GM23338 (cell line): ENCODE data around the gene DNM1L. TPM values are rescaled to one million over a fixed set of nuclear protein-coding genes. Genes with fewer than 3 reads are reported as not detected.

Experiments
- ATAC-seq: fragments of 200-7000 bp; cut with Tn5 transposase; 3 replicates; pipeline ENCODE4 v1.9.1; 2020
- DNase-seq: peaks from one replicate; pipeline ENCODE4 v3.0.0-alpha.2; 2015; ENCODE audit warnings: low spot score
- H2AFZ ChIP-seq: fragments of 200-600 bp; sonication (generic); 2 replicates; pipeline ENCODE4 v1.8.0; 2016; ENCODE audit warnings: antibody characterized with exemption, mild to moderate bottlenecking, moderate library complexity
- H3F3A ChIP-seq: fragments of 200-600 bp; sonication (generic); replicated peaks from 2 replicates; pipeline ENCODE4 v1.8.0; 2017; ENCODE audit warnings: antibody characterized with exemption, mixed run types, low read depth
- H3K27ac ChIP-seq: fragments of 200-600 bp; sonication (generic); 2 replicates; pipeline ENCODE4 v1.6.1; 2016; ENCODE audit warnings: low read depth
- H3K27me3 ChIP-seq: fragments of 200-600 bp; sonication (generic); 2 replicates; pipeline ENCODE4 v1.8.0; 2016; ENCODE audit warnings: mild to moderate bottlenecking, mixed run types, moderate library complexity; ENCODE audit not compliant: insufficient read depth
- H3K36me3 ChIP-seq: fragments of 200-600 bp; sonication (generic); 2 replicates; pipeline ENCODE4 v1.8.0; 2016; ENCODE audit warnings: mild to moderate bottlenecking; ENCODE audit not compliant: insufficient read depth
- H3K4me1 ChIP-seq: fragments of 200-600 bp; sonication (generic); 2 replicates; pipeline ENCODE4 v1.8.0; 2016; ENCODE audit warnings: mild to moderate bottlenecking, moderate library complexity; ENCODE audit not compliant: insufficient read depth
- H3K4me2 ChIP-seq: fragments of 200-600 bp; sonication (generic); 2 replicates; pipeline ENCODE4 v1.7.1; 2017; ENCODE audit warnings: mixed run types
- H3K4me3 ChIP-seq: fragments of 200-600 bp; sonication (generic); 2 replicates; pipeline ENCODE4 v1.6.1; 2016; ENCODE audit warnings: mixed run types
- H3K79me2 ChIP-seq: fragments of 200-600 bp; sonication (generic); replicated peaks from 2 replicates; pipeline ENCODE4 v1.8.0; 2017; ENCODE audit warnings: mild to moderate bottlenecking; ENCODE audit not compliant: insufficient read depth
- H3K9me2 ChIP-seq: fragments of 200-600 bp; sonication (generic); 2 replicates; pipeline ENCODE4 v1.8.0; 2017; ENCODE audit not compliant: insufficient read depth
- H4K20me1 ChIP-seq: fragments of 200-600 bp; sonication (generic); replicated peaks from 2 replicates; pipeline ENCODE4 v1.8.0; 2017; ENCODE audit warnings: mild to moderate bottlenecking; ENCODE audit not compliant: insufficient read depth
- H3K27ac Mint-ChIP-seq: 2 replicates; pipeline ENCODE4 v1.8.0; 2020; ENCODE audit warnings: inconsistent platforms, mild to moderate bottlenecking, moderate library complexity, mixed read lengths
- H3K27me3 Mint-ChIP-seq: 3 replicates; pipeline ENCODE4 v1.8.0; 2022; ENCODE audit warnings: low read depth, mild to moderate bottlenecking, moderate library complexity, mixed read lengths, inconsistent platforms; ENCODE audit not compliant: insufficient read depth, poor library complexity
- H3K36me3 Mint-ChIP-seq: 3 replicates; pipeline ENCODE4 v1.8.0; 2021; ENCODE audit warnings: low read depth, mild to moderate bottlenecking, inconsistent platforms, moderate library complexity, mixed read lengths
- H3K4me1 Mint-ChIP-seq: 3 replicates; pipeline ENCODE4 v1.8.0; 2020; ENCODE audit warnings: mild to moderate bottlenecking, inconsistent platforms, mixed read lengths
- H3K4me3 Mint-ChIP-seq: 3 replicates; pipeline ENCODE4 v1.8.0; 2021; ENCODE audit warnings: moderate library complexity, mild to moderate bottlenecking, inconsistent platforms, mixed read lengths
- H3K9me3 Mint-ChIP-seq: 3 replicates; pipeline ENCODE4 v1.8.0; 2020; ENCODE audit warnings: moderate library complexity, mild to moderate bottlenecking, inconsistent platforms, mixed read lengths
- CREB1 ChIP-seq: fragments of 250-450 bp; sonication (Bioruptor Pico); IDR thresholded peaks from 2 replicates; pipeline ENCODE4 v1.5.0; 2020; ENCODE audit warnings: low read depth, mild to moderate bottlenecking, moderate library complexity
- CTCF ChIP-seq, 2 experiments: fragments of 200-600 bp in 1 of 2; sonication (generic) in 1 of 2; conservative IDR thresholded peaks; 2 replicates each; pipeline versions ENCODE4 v1.5.1 to v1.6.1; 2016 to 2017; ENCODE audit warnings: antibody characterized with exemption in 2 of 2, low read depth in 2 of 2, mild to moderate bottlenecking in 2 of 2, moderate library complexity in 1 of 2
- ETS1 ChIP-seq: IDR thresholded peaks from 2 replicates; pipeline ENCODE4 v1.6.1; 2016; ENCODE audit warnings: antibody characterized with exemption
- EZH2 ChIP-seq: fragments of 200-600 bp; sonication (generic); IDR thresholded peaks from one replicate; pipeline ENCODE4 v1.8.0; 2017; ENCODE audit warnings: antibody characterized with exemption, mild to moderate bottlenecking, low read depth; ENCODE audit not compliant: unreplicated experiment
- EZH2phosphoT487 ChIP-seq: fragments of 200-600 bp; sonication (generic); IDR thresholded peaks from one replicate; pipeline ENCODE4 v1.8.1; 2018; ENCODE audit warnings: antibody characterized with exemption; ENCODE audit not compliant: unreplicated experiment
- JUNB ChIP-seq: IDR thresholded peaks from one replicate; pipeline ENCODE4 v1.6.1; 2016; ENCODE audit warnings: antibody characterized with exemption; ENCODE audit not compliant: unreplicated experiment
- NANOG ChIP-seq: IDR thresholded peaks from 2 replicates; pipeline ENCODE4 v1.6.1; 2016; ENCODE audit warnings: antibody characterized with exemption, borderline replicate concordance
- POLR2AphosphoS5 ChIP-seq: IDR thresholded peaks from 2 replicates; pipeline ENCODE4 v1.6.1; 2016; ENCODE audit warnings: antibody characterized with exemption, low read depth
- REST ChIP-seq: IDR thresholded peaks from one replicate; pipeline ENCODE4 v1.6.1; 2018; ENCODE audit warnings: antibody characterized with exemption; ENCODE audit not compliant: unreplicated experiment
- STAT1 ChIP-seq: IDR thresholded peaks from one replicate; pipeline ENCODE4 v1.6.1; 2016; ENCODE audit warnings: antibody characterized with exemption; ENCODE audit not compliant: unreplicated experiment
- ZNF114 ChIP-seq: fragments of 250-450 bp; sonication (Bioruptor Pico); IDR thresholded peaks from 2 replicates; pipeline ENCODE4 v1.5.0; 2020; ENCODE audit warnings: mild to moderate bottlenecking, moderate library complexity
- ZNF331 ChIP-seq: fragments of 250-450 bp; sonication (Bioruptor Pico); IDR thresholded peaks from 2 replicates; pipeline ENCODE4 v1.5.0; 2020; ENCODE audit warnings: low read depth, mild to moderate bottlenecking, moderate library complexity
- ZNF462 ChIP-seq: fragments of 250-450 bp; sonication (Bioruptor Pico); IDR thresholded peaks from 2 replicates; pipeline ENCODE4 v1.5.0; 2020; ENCODE audit warnings: mild to moderate bottlenecking, moderate library complexity
- polyA plus RNA-seq: library from polyadenylated mRNA; unstranded; fragments of >200 nt; fragmentation: Nextera tagmentation; extraction: Ambion mirVana; gene quantifications from 2 replicates; pipeline ENCODE4 v1.2.1, GENCODE V29; 2016
- total RNA-seq: library from RNA; depleted of rRNA; stranded (reverse); fragments of >200 nt; shearing (Covaris generic); gene quantifications from 2 replicates; pipeline ENCODE4 v1.2.3, GENCODE V29; 2014

Gene DNM1L
- total and polyA plus RNA-seq, 2 experiments from 2014 or later: 72.2 to 94.8 TPM

- Histone ChIP-seq H4K20me1 (no peaks in the 10 kb centered on the region), H3K9me2 (peaks cover 7% of the 10 kb centered on the region)
These were observed 103.9 kb downstream of the DNM1L start for GRCh38 chr12:32783029-32783428.

More at GRCh38 chr12:32783029-32783428, 103.9 kb downstream of the DNM1L start:
- H3K27me3 ChIP-seq: no peaks in the 10 kb centered on the region
- Mint-ChIP-seq H3K9me3 (peaks cover 3% of the 10 kb centered on the region; the same call in 2 of the 3 replicates), H3K4me3 (no peak overlapping the region), H3K4me1 (no peaks in the 10 kb centered on the region; the same call in 2 of the 3 replicates), H3K36me3 (peaks cover 3% of the 10 kb centered on the region; the same call in 1 of the 3 replicates), H3K27ac (no peak overlapping the region), H3K27me3 (no peaks in the 10 kb centered on the region)
- ATAC-seq (no peak), DNase-seq (no peak)
- TF ChIP-seq STAT1 (no peak), ETS1 (no peak), POLR2AphosphoS5 (no peak), NANOG (no peak), ZNF462 (CRISPR knock-in tag) (no peak), CTCF (conservative IDR thresholded peaks at IDR 0.05; ENCODE audit: low read depth in 2 of 2) (no peak), CREB1 (CRISPR knock-in tag) (no peak), EZH2 (no peak), EZH2phosphoT487 (no peak), REST (no peak), ZNF114 (CRISPR knock-in tag) (no peak), ZNF331 (CRISPR knock-in tag) (no peak), JUNB (no peak)
- H3K79me2 ChIP-seq: no peaks in the 10 kb centered on the region
- H3F3A ChIP-seq: no peaks in the 10 kb centered on the region
- no peak overlapping the region for H3K27ac ChIP-seq
- H3K36me3 ChIP-seq: no peaks in the 10 kb centered on the region
- H2AFZ ChIP-seq: no peak overlapping the region; the same call in 1 of the 2 replicates
- H3K4me3 ChIP-seq: no peak overlapping the region
- H3K4me1 ChIP-seq: no peaks in the 10 kb centered on the region
- no peak overlapping the region for H3K4me2 ChIP-seq
